Adipocyte (in vitro differentiated cells): ENCODE measurements around the gene NIPA2.

Experiments used
- DNase-seq: peaks from one replicate; pipeline ENCODE4 v3.0.0-alpha.2; 2015; ENCODE audit warnings: low read depth
- H3K27me3 ChIP-seq: replicated peaks from 2 replicates; pipeline ENCODE4 v1.7.0; 2013; ENCODE audit warnings: mild to moderate bottlenecking, low read length, moderate library complexity; ENCODE audit not compliant: control insufficient read depth, insufficient read depth
- H3K36me3 ChIP-seq: 2 replicates; pipeline ENCODE4 v1.7.0; 2013; ENCODE audit warnings: low read length, mild to moderate bottlenecking, moderate library complexity; ENCODE audit not compliant: control insufficient read depth, insufficient read depth, severe bottlenecking
- H3K4me1 ChIP-seq: 2 replicates; pipeline ENCODE4 v1.7.0; 2013; ENCODE audit warnings: mild to moderate bottlenecking, low read length, moderate library complexity; ENCODE audit not compliant: control insufficient read depth, insufficient read depth
- H3K4me3 ChIP-seq: 2 replicates; pipeline ENCODE4 v1.7.0; 2013; ENCODE audit warnings: mild to moderate bottlenecking, low read length, moderate library complexity
- H3K9ac ChIP-seq: 2 replicates; pipeline ENCODE4 v1.7.0; 2013; ENCODE audit warnings: mild to moderate bottlenecking, low read length, moderate library complexity
- H3K9me3 ChIP-seq: 2 replicates; pipeline ENCODE4 v1.7.0; 2013; ENCODE audit warnings: mild to moderate bottlenecking, low read length, moderate library complexity; ENCODE audit not compliant: control insufficient read depth

The NIPA2 gene

DNA sequence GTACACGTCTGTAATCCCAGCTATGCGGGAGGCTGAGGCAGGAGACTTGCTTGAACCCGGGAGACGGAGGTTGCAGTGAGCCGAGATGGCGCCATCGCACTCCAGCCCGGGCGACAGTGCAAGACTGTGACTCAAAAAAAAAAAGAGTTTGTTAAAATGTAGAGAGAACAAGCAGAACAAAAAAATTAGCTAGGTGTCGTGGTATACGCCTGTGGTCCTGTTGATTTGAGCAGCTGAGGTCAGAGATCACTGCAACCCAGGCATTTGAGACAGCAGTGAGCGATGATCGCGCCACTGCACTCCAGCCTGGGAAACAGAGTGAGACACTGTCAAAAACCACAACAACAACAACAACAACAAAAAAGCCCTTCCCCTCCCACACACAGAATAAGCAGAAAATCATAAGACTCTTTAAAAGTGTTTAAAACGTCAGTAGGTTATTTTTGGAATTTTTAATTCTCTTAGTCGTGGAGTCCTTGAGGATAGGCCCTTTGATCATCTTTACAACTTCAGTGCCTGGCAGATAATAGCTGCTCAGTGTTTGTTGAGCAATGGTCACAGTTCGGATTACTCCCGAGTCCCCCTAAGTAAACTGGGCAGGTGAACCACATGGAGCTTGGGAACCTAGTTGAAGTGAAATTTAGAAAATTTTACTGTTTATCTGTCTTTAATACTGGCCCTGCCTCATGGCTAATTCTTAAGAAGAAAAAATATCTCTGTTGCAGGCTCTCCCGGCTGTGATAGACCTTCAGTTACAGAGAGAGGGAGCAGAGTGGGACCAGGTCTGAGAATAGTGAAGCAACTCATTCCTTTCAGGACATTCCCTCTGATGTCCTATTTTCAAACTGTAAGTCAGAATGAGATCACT is 6.2 kb downstream of the NIPA2 start:
- H3K36me3 ChIP-seq, result peaks cover 27% of the 10 kb centered on the region
- no peak overlapping the region for H3K9ac ChIP-seq
- H3K9me3 ChIP-seq, result no peaks in the 10 kb centered on the region
- no peak for DNase-seq
- peaks cover 26% of the 10 kb centered on the region for H3K4me1 ChIP-seq
- no peaks in the 10 kb centered on the region for H3K27me3 ChIP-seq
- no peak overlapping the region for H3K4me3 ChIP-seq

DNA sequence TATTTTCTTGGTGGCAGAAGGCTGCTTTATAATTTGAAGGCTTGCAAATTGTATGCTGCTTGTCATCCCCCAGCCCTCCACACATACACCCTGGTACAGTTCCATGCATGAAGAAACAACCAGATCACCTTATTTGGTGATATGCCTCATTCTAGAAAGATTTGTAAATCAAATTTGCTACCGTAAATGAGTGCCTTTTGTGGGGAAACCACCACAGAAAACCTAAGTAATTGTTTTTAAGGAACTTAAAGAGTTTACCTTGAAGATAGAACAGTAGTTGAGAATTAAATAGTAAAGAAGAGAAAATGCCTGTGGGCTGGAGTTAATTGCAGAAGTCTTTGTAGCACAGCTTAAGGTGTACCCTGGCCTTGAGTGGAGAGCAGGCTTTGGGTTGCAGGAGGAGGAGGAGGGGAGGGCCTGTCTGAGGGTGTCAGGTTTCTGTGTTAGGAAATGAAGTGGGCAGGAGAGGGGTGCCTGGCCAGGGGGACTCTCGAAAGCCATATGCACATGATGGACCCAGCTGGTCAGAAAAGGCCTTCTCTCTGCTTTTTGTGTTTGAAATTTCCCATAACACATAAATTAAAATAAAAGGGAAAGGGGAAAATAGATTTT is 6.9 kb downstream of the NIPA2 start:
- H3K9ac ChIP-seq, result no peak overlapping the region
- peaks cover 27% of the 10 kb centered on the region for H3K36me3 ChIP-seq
- H3K4me1 ChIP-seq, result peaks cover 22% of the 10 kb centered on the region
- H3K27me3 ChIP-seq, result no peaks in the 10 kb centered on the region
- H3K9me3 ChIP-seq, result no peaks in the 10 kb centered on the region
- H3K4me3 ChIP-seq, result no peak overlapping the region
- DNase-seq, result peak; percentile 70

DNA sequence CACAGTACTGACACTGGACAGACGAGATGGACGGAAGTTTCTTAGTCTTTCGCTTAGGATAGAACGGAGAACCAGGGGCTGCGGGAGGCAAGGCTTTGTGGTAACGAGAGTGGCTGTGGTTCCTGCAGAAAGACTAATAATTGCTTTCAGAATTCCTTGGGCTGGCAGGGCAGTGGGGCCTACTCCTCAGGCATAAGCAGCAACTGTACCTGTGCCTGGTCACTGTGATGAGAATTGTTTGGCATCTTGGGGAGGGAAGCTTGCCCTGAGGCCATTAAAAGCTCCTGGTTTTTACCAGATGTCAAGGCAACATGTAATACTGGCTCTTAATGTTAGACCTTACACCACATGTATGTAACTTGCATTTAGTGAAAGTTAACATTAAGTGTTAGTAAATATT is 7.6 kb downstream of the NIPA2 start:
- Histone ChIP-seq H3K4me1 (peaks cover 15% of the 10 kb centered on the region), H3K27me3 (no peaks in the 10 kb centered on the region), H3K9me3 (no peaks in the 10 kb centered on the region), H3K4me3 (no peak overlapping the region), H3K36me3 (peaks cover 29% of the 10 kb centered on the region), H3K9ac (no peak overlapping the region)
- no peak for DNase-seq

DNA sequence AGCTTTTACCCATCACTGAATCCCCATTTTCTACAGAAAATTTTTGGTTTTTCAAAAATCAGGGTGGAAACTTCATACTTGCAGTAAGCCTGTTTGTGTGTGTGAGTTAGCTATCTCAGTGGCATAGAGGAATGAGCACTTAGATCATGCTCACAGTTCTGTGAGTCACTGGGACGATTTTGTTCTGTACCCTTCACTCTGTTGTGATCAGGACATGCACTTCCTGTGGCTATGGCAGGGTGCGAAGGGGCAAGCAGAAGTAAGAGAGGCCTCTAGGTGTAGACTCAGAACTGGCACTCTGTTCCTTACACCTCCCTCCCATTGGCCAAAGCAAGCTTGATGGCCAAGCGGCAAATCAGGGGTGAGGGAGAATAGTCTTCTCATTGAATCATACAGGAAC is 11.6 kb downstream of the NIPA2 start:
- peaks cover 45% of the 10 kb centered on the region for H3K36me3 ChIP-seq
- H3K27me3 ChIP-seq, result no peaks in the 10 kb centered on the region
- H3K9me3 ChIP-seq, result no peaks in the 10 kb centered on the region
- peaks cover 7% of the 10 kb centered on the region for H3K4me1 ChIP-seq
- DNase-seq, result no peak
- H3K9ac ChIP-seq, result no peak overlapping the region
- H3K4me3 ChIP-seq, result no peak overlapping the region

DNA sequence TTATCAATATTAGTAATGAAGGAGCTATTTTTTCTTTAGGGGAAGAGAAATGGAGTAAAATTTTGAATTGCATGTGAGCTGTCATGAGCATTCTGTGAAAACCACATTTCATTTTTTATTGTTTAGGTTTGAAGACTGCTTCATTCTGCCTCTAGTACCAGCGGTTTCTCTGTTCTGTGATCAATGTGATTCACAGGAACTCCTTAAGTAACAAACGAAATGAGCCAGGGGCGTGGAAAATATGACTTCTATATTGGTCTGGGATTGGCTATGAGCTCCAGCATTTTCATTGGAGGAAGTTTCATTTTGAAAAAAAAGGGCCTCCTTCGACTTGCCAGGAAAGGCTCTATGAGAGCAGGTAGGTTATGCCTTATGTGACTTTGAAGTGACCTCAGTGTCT is 13.0 kb downstream of the NIPA2 start:
- no peak for DNase-seq
- Histone ChIP-seq H3K4me3 (no peak overlapping the region), H3K9ac (no peak overlapping the region), H3K9me3 (no peaks in the 10 kb centered on the region), H3K4me1 (peaks cover 7% of the 10 kb centered on the region), H3K27me3 (no peaks in the 10 kb centered on the region), H3K36me3 (peaks cover 54% of the 10 kb centered on the region)

DNA sequence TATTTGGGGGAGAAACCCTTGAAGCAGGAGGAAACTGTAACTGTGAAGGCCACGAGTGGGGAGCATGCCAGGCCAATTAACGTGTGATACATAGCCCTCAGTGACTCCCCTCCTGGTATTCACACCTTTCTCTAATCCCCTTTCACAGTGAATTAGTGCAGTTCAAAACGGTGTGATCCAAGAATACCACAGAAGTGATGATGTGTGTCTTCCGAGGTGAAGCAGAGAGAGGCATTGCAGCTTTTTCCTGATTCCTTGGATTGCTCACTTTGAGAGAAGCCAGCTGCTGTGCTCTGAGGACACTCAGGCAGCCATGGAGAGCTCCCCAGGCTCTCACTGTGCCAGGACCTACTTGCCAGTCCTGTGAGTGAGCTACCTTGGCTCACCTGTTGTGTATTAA is 17.3 kb downstream of the NIPA2 start:
- Histone ChIP-seq H3K36me3 (peaks cover 58% of the 10 kb centered on the region), H3K4me1 (peaks cover 12% of the 10 kb centered on the region), H3K4me3 (no peak overlapping the region), H3K27me3 (no peaks in the 10 kb centered on the region), H3K9ac (no peak overlapping the region), H3K9me3 (no peaks in the 10 kb centered on the region)
- DNase-seq, result no peak

DNA sequence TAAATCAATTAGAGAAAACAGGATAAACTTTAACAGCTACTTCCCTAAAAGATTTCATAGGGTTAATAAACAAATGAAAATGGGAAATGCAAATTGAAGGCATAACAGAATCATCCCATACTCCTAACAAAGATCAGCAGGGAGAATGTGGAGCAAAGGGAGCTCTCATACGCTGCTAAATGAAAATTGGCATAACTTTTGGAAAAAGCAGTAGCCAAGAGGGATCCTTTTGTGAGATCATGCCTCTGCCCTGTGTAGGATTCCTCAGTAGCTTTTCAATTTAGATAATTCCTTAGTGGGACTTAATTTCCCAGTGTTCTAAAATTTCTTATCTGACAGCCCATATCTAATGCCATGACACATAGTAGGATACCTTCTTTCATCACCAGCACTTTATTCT is 18.2 kb downstream of the NIPA2 start:
- H3K4me1 ChIP-seq, result peaks cover 12% of the 10 kb centered on the region
- no peaks in the 10 kb centered on the region for H3K9me3 ChIP-seq
- no peaks in the 10 kb centered on the region for H3K27me3 ChIP-seq
- DNase-seq, result no peak
- H3K9ac ChIP-seq, result peak overlapping the region; percentile 4
- peaks cover 62% of the 10 kb centered on the region for H3K36me3 ChIP-seq
- H3K4me3 ChIP-seq, result no peak overlapping the region

DNA sequence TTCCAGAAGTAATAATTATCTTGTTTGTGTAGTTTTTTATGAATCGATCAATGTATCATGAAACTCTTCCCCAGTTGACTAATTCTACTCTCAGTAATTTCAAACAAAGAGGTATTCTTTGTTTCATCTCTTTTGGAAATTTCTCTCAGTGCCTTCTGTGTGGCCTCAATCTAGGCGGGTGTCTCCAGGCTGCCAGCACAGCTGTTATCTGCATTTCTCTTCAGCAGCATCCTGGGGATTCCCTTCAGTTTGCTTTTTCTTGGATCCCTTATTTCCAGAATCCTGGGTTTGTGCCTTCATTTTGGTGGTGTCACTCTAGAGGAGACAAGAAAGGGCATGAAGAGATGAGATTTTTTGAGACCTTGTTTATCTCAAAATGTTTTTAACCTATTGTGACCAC is 22.7 kb downstream of the NIPA2 start:
- Histone ChIP-seq H3K4me1 (peaks cover 8% of the 10 kb centered on the region), H3K4me3 (no peak overlapping the region), H3K36me3 (peaks cover 64% of the 10 kb centered on the region), H3K27me3 (no peaks in the 10 kb centered on the region), H3K9ac (no peak overlapping the region), H3K9me3 (no peaks in the 10 kb centered on the region)
- DNase-seq, result no peak

DNA sequence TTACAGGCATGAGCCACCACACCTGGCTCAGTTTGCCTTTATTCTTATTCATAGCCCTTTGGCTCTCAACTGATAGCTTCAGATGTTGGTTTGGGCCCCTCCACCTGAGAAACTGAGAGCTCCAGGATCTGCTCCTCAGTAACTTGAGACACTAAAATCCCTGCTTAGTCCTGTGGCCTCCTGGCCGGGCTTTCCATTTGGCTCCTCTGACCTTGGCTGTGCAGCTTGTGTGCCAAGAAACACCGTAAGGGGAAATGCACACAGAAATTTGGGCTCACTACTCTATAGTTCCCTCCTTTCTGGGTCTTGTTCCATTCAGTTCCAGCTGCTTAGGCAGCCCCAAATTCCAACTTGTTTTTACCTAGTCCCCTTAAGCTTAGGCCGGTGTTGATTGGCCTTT is 24.9 kb downstream of the NIPA2 start:
- Histone ChIP-seq H3K9me3 (no peaks in the 10 kb centered on the region), H3K36me3 (peaks cover 80% of the 10 kb centered on the region), H3K4me3 (no peak overlapping the region), H3K27me3 (no peaks in the 10 kb centered on the region), H3K4me1 (no peaks in the 10 kb centered on the region), H3K9ac (no peak overlapping the region)
- no peak for DNase-seq

DNA sequence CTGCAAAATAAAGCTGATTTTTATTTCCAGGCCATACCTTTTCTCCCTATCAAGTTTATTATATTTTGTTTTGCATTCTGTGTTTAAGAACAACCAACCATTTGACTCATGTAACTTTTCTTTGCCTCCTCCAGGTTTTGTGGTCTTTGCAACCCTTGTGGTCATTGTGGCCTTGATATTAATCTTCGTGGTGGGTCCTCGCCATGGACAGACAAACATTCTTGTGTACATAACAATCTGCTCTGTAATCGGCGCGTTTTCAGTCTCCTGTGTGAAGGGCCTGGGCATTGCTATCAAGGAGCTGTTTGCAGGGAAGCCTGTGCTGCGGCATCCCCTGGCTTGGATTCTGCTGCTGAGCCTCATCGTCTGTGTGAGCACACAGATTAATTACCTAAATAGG is 27.6 kb downstream of the NIPA2 start:
- H3K4me3 ChIP-seq, result no peak overlapping the region
- no peaks in the 10 kb centered on the region for H3K27me3 ChIP-seq
- no peaks in the 10 kb centered on the region for H3K4me1 ChIP-seq
- H3K36me3 ChIP-seq, result peaks cover 85% of the 10 kb centered on the region
- H3K9me3 ChIP-seq, result no peaks in the 10 kb centered on the region
- no peak for DNase-seq
- no peak overlapping the region for H3K9ac ChIP-seq

DNA sequence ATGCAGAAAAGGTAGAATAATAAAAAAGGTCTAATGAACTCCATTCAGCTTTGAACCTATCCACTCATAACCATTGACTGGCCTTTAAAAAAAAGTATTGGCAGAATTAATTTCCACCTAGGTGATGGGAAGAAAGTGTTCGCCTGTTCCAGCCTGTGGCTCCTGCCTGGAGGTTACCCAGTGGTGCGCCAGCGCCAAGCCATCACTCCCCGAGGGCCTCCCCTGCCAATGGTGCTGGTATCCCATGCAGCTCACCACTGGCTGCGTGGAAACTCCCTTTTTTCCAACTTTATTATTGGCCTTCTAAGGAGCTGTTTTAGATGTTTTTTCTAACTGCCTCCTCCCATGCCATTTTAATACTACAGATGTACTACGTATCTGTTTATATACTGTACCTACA is 29.4 kb downstream of the NIPA2 start:
- H3K4me3 ChIP-seq, result no peak overlapping the region
- H3K4me1 ChIP-seq, result no peaks in the 10 kb centered on the region
- no peaks in the 10 kb centered on the region for H3K9me3 ChIP-seq
- no peaks in the 10 kb centered on the region for H3K27me3 ChIP-seq
- H3K9ac ChIP-seq, result no peak overlapping the region
- no peak for DNase-seq
- peaks cover 90% of the 10 kb centered on the region for H3K36me3 ChIP-seq
